ENCODE results near the gene PRSS48.
"Not testable (repeated sequence)": the region's sequence is repeated elsewhere in the genome, so short reads cannot be mapped to it uniquely, and the experiment has no call there.

PRSS48 gene, protein sequence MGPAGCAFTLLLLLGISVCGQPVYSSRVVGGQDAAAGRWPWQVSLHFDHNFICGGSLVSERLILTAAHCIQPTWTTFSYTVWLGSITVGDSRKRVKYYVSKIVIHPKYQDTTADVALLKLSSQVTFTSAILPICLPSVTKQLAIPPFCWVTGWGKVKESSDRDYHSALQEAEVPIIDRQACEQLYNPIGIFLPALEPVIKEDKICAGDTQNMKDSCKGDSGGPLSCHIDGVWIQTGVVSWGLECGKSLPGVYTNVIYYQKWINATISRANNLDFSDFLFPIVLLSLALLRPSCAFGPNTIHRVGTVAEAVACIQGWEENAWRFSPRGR

DNA sequence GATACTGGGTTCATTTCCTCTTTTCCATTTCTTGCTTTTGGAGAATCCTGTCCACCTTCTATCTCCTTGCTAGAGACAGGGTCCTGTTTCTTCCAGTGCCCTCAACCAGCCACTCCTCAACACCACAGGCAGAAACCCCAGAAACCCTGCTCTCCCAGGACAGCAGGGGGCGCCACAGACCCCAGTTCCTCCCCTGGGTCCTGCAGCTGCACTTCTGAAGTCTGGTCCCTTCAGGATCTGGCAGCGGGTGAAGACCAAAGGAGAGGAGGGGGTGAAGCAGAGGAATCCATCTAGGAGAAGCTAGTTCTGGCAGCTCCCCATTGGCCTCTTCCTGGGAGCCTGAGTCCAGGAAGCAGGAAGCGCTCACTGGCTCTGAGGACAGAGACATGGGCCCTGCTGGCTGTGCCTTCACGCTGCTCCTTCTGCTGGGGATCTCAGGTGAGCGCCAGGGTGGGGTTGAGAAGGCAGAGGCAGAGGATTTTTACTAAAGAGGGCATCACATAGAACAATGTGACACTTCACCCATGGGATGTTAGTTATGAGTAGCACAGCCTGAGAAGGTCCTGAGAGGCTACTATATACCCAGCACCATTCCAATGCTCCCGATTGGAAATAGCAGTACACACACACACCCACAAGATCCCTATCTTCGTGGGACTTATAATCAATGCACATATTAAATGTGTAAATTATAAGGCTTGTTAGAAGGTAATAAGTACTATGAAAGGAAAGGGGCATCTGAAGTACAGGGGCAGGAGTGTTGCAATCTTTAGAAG is at the start of gene PRSS48:
Gene PRSS48 (plus strand): TSS at position 375 of the 776 bp plus-strand sequence. CDS start 12 bp downstream, at position 387.
- DNase-seq (ENCODE audit: low read depth) = no peak

DNA sequence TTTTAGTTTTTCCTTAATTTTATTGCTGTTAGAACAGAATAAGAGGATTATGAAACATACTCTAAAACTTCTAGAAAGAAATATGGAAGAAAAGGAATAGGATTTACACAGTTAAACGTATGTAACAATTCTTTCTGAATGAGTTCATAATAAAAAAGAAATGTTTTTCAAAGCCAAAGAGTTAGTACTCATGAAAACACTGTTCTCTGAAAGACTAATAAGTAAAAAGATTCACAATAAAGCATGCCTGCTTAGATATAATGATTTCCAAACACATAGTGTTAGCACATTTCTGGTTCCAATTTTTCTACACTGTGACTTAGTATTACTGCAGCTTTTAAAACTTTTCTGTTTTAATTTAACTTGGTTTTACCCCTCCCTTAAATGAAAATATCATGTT is 49.8 kb upstream of the PRSS48 start:
- no peak for DNase-seq (ENCODE audit: low read depth)

DNA sequence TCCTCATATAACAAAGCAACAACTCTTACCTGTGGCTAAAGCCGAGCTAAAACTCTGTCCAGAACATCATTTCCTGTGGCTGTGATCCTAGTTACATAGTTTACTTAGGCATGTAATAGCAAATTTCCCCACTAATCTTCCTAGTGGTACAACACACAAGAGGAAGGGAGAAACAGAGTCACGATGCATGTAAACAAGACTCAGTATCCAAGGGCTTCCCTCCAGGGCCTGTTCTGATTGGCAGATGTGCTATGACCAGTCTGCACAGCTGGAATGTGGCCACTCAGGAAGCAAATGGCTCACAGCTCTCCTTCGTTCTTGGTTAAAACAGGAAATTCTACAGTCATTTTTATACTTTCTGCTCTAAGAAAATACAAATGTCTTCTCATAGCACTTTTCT is 49.2 kb upstream of the PRSS48 start:
- no peak for DNase-seq (ENCODE audit: low read depth)

DNA sequence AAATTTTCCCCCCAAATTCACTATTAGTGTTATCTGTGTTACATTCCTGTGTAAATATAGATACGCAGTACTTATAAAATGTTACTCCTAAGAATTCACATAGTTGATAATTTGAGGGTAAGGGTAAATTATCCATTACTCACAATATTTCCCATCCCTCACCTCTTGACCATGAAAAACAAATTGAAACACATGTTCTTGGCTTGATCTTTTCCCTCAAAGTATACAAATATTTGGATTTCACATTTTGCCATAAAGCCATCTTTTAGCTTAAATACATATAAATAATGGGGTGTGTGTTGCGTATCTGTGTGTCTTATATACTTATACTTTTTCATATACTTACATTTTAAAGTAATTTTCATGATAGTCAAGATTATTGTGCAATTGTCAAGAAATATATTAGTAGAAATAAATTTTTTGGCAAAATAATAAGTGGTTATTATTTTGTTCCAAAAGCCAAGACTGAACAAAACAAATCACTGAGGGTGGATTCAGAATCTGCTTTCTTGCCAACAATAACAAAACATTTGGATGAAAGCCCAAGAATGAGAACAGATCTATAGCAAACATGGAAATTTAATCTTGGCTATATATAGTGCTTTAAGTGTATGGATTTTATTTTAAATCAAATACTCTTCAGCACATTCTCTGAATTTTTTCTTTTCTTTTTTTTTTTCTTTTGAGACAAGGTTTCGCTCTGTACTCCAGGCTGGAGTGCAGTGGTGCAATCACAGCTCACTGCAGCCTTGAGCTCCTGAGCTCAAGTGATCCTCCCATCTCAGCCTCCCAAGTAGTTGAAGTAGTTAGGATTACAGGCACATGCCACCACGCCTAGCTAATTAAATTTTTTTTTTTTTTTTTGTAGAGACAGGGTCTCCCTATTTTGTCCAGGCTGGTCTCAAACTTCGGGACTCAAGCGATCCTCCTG is 48.5 kb upstream of the PRSS48 start:
- no peak for DNase-seq (ENCODE audit: low read depth)

DNA sequence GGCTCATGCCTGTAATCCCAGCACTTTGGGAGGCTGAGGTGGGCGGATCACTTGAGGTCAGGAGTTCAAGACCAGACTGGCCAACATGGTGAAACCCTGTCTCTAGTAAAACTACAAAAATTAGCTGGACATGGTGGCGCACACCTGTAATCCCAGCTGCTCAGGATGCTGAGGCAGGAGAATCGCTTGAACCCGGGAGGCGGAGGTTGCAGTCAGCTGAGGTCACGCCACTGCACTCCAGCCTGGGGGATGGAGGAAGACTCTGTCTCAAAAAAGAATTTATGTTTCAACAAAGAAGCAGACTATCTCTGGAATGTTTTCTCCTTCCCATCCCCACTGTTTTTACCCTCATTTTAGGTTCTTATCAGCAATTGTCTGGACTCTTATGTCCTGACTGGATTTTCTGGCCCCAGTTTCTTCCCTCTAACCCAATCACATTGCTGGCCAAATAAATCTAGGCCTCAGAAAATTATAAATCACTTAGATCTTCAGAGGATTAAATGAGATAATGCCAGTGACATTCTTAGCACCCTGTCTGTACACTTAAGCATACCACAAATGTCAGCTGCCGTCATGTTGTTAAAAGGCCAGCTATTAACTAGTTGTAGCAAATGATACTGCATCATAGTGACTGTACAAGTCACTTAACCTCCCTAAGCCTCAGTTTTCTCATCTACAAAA is 44.9 kb upstream of the PRSS48 start:
- no peak for DNase-seq (ENCODE audit: low read depth)

DNA sequence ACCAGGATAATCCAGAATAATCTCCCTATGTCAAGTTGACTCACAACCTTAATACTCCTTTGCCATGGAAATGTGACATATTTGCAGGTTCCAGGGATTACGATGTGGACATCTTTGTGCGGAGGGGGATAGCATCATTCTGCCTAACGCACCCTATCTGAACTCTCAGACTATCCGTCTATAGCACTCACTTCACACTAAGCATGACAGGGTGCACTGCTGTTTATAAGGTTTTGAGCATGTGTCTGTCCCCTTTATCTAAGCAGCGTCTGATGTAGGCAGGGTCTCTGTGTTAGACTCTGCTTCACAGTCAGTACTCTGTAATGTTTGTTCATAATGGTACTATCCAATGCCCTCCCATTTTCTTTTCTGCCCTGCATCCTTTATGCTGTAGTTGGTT is 43.4 kb upstream of the PRSS48 start:
- DNase-seq (ENCODE audit: low read depth) = no peak

DNA sequence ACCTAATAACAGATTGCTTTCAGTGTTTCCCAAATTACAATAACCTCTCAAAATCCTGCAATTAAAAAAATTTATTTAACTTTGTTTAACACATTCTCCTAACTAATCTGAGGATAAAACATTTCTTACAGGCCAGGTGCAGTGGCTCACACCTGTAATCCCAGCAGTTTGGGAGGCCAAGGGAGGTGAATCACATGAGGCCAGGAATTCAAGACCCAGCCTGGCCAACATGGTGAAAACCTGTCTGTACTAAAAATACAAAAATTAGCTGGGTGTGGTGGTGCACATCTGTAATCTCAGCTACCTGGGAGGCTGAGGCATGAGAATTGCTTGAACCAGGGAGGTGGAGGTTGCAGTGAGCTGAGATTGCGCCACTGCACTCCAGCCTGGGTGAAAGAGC is 41.6 kb upstream of the PRSS48 start:
- DNase-seq (ENCODE audit: low read depth) = not testable (repeated sequence)

DNA sequence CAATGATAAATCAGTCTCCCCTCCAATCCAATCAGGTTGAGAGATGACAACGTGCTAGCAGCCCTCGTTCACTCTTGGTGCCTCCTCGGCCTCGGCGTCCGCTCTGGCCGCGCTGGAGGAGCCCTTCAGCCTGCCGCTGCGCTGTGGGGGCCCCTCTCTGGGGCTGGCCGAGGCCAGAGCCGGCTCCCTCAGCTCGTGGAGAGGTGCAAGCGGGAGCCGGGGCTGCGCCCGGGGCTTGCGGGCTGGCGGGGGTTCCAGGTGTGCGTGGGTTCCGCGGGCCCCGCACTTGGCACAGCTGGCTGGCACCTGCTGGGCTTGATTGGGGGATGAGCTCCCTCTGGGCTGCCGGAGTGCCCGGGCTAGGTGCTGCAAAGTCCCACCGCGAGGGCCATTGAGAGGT is 40.9 kb upstream of the PRSS48 start:
- DNase-seq (ENCODE audit: low read depth) = no peak

DNA sequence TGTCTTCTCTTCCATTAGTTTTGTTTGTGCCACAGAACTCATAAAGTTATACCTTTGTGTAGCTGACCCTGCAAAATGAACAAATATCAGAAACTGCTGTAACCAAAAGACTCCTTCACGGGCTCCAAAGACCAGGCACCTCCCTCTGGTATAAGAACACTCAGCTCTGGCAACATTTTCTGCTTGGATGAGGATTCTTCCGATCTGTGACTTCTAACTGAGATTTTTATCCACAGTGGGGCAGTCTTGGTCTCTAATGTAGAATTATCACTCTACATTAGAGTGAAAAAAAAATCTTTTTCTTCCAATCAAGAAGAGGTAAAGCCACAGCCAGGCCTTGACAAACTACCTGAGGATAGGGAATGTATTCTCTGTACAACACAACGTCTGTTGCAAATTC is 38.5 kb upstream of the PRSS48 start:
- DNase-seq (ENCODE audit: low read depth) = no peak

DNA sequence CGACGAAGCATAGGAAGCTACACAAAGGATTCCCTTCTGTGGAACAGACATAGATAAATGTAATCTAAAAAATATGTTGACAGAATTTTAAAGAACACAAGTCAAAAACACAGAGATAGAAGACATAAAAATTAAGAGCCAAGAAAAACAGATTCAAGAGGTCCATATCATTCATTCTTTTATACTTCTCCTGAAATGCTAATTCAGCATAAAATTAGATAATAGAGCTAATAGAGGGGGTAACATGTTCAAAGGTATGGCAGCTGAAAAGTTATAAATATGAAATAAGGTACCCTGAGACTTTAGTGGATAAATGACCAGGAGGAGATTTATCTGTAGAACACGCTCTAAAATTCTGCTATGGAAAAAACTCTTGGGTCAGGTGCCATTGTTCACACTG is 37.4 kb upstream of the PRSS48 start:
- no peak for DNase-seq (ENCODE audit: low read depth)

DNA sequence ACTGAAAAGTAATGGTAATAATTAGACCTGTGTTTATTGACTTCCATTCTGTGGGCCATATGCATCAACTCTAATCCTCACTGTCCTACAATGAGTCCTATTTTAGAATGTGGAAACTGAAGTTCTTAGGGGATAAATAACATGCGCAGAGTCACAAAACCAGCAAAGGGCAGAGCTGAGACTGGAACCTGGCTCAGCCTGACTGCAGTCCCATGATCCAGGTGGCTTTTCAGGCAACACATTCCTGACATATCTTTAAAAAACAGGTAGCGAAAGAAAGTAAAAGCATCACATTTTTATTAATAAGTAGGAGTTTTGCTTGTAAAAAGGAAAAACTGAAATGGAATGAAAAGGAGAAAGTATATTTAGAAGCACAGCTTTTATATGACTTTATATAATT is 34.7 kb upstream of the PRSS48 start:
- no peak for DNase-seq (ENCODE audit: low read depth)

DNA sequence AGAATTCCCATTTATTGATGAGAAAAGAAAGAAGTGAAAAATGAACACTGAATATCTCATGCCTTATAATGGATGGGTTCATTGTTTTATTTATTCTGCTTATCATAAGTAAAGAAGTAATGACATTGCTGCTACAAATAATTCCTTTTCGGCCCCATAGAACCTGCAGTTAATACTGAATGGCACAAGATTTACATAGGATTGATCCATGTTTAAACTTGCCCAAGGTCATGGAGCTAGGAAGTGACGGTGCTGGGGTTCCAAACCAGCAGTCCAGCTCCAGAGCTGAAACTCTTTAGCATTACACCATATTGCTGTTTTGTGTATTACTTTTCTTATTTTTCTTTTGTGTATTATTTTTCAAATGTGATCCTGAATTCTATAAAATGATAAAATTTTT is 30.2 kb upstream of the PRSS48 start:
- DNase-seq (ENCODE audit: low read depth) = no peak

DNA sequence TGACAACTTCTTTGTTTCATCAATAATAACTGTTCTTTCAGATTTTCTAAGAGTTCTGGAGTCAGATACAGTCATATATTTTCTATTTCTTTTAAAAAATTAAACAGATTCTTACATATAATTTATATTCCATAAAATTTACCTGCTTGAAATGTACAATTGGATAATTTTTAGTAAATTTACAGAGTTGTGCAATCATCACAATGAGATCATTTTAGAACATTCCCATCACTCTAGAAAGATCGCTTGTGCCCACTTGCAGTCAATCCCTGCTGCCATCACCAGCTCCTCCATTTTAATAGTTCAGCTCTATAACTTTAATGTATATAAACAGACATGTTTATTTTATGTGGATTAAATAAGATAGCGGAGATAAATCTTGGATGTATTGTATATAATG is 29.6 kb upstream of the PRSS48 start:
- no peak for DNase-seq (ENCODE audit: low read depth)

DNA sequence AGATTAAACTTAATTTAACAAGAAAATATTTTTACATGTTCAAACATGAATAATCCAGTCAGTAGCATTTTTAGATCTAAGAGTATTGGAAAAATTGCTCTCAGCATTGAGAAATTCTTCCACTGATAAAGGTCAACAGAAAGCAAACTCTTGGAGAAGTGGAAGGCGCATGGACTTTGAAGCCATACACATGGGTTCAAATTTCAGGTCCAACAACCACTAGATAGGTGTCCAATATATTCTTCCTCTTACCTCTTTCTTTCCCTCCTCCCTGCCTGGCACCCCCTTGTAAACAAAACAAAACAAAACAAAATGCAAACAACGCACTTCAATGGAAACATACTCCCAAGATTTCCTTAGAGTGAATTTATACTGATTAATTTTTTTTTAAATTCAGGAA is 28.4 kb upstream of the PRSS48 start:
- DNase-seq (ENCODE audit: low read depth) = no peak

DNA sequence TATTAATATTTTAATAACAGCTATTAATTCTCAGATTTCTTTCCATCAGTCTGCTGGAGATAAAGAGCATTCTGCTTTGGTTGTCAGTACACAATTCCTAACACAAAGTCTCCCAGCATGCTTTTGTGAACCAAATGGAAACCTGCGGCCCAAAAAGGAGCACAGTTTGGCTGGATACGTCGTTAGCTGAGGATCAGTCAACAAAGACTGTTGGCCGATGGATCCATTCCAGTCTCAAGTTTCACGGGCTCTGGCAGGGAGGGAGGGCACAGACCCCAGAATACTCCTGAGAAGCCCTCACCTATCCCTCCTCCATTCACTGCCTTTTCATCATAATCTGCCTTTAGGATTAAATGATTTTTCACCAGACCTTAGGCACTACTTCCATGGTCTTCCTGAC is 26.3 kb upstream of the PRSS48 start:
- no peak for DNase-seq (ENCODE audit: low read depth)

DNA sequence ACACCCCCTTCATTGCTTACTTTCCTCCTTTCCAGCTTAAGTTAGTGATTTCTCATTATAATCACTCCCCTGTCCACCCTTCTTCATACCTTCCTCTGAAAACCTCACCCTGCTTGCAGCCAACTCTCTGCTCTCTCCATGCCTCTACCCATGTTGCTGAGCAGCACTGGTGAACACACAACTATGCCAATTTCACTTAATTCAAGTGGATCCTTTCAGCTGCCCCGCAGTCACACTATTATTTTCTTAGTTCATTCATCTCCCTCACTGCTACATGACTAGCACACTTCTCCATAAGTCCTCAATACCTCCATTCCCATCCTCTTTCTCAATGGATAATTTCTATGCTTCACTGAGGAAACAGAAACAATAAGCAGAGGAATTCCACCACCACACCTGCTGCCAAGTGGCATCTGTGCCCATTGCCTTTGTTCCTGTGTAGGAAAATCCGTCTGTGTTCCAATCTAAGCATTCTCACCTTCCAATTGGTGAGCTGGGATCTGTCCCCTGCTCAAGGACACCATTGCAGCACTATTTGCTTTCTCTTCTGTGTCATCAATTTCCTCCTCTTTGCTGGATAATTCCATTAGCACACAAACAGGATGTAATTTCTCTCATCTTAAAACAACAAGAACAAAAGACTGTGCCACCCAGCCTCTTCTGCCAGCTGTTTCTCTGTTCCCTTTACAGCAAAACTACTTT is 25.2 kb upstream of the PRSS48 start:
- no peak for DNase-seq (ENCODE audit: low read depth)

DNA sequence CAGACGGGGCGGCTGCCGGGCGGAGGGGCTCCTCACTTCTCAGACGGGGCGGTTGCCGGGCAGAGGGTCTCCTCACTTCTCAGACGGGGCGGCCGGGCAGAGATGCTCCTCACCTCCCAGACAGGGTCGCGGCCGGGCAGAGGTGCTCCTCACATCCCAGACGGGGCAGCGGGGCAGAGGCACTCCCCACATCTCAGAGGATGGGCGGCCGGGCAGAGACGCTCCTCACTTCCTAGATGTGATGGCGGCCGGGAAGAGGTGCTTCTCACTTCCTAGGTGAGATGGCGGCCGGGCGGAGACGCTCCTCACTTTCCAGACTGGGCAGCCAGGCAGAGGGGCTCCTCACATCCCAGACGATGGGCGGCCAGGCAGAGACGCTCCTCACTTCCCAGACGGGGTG is 21.7 kb upstream of the PRSS48 start:
- DNase-seq (ENCODE audit: low read depth) = not testable (repeated sequence)

DNA sequence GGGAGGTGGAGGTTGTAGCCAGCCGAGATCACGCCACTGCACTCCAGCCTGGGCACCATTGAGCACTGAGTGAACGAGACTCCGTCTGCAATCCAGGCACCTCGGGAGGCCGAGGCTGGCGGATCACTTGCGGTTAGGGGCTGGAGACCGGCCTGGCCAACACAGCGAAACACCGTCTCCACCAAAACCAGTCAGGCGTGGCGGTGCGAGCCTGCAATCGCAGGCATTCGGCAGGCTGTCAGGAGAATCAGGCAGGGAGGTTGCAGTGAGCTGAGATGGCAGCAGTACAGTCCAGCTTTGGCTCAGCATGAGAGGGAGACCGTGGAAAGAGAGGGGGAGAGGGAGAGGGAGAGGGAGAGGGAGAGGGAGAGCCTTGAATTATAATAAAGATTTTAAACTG is 21.3 kb upstream of the PRSS48 start:
- DNase-seq (ENCODE audit: low read depth) = not testable (repeated sequence)

DNA sequence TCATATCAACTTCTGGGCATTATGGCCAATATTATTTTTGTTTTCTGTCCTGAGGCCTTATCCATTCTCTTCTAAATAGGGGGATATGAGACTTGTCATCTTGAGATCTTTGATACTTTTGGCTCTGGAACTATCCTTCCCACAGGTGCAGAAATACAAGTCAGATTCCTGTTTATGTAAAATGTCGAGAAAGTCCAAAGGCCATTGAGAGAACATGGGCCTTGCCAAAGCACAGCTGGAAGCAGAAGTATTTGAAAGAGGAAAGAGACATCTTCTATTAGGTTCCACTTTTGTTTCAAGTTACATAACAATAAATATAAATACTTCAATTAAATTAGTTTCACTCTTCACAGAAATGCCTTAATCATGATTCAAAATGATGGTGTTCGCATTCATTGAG is 20.8 kb upstream of the PRSS48 start:
- no peak for DNase-seq (ENCODE audit: low read depth)

DNA sequence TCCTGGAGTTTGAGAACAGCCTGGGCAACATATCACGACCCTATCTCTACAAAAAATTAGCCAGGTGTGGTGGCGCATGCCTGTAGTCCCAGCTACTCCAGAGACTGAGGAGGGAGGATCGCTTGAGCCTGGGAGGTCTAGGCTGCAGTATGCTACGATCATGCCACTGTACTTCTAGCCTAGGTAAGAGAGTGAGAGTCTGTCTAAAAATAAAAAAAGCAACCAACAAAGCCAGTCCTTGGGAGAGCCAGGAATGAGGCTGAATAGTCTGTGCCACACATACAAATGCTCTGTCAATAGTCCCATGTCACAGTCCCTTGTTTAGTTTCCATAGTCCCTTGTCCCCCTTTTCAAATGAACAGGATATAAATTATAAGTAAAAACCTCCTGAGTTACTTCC is 19.3 kb upstream of the PRSS48 start:
- no peak for DNase-seq (ENCODE audit: low read depth)

DNA sequence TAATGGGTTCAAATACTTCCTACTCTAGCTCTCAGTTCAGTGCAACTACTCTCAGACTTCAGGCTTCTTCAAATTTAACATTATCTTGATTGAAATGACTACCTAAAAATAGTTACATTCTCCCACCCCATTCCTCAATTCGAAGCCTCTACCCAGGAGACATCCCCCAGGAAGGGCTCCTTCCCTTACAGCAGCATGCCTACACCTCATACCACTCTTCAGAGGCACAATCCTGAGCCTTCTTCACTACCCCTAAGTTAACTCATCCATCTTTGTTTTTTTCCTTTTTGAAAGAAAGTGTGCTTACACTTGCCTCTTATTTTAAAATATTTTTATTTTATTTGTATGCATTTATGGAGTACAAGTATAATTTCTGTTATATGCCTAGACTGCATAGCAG is 17.2 kb upstream of the PRSS48 start:
- DNase-seq (ENCODE audit: low read depth) = no peak

Data from T-helper 22 cell (primary cell).